ENCODE measurements around the gene GLIPR2. TPM values are rescaled to one million over a fixed set of nuclear protein-coding genes. Genes with fewer than 3 reads are reported as not detected.

Gene GLIPR2
- total and polyA plus RNA-seq, 2 experiments from 2014 or later = 5.1 to 5.7 TPM

DNA sequence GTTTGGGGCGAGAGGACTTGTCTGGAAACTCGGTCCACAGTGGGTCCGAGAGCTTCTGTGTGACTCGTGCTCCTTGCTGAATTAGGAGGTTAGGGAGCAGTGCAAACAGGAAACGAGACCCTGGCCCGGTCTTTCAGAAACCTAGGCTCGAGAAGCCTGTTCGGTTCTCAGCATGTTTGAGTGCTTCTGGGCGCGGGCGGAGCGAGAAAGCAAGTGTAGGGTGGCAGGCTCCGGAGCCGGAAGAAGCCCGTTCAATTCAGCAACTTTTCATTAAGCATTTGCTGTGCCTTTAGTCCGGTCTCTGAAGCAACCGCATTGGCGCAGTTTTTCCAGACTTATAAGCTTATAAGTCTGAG lies 54.7 kb downstream of the GLIPR2 start:
- TF ChIP-seq NANOG (IDR thresholded peaks at IDR 0.05; ENCODE audit: borderline replicate concordance) (no peak), EZH2 (IDR thresholded peaks at IDR 0.05; ENCODE audit: low read depth, unreplicated experiment) (no peak), CREB1 (CRISPR knock-in tag; IDR thresholded peaks at IDR 0.05; ENCODE audit: low read depth) (no peak), ZNF114 (CRISPR knock-in tag; IDR thresholded peaks at IDR 0.05) (no peak), ZNF331 (CRISPR knock-in tag; IDR thresholded peaks at IDR 0.05; ENCODE audit: low read depth) (no peak), JUNB (IDR thresholded peaks at IDR 0.05; ENCODE audit: unreplicated experiment) (no peak), EZH2phosphoT487 (IDR thresholded peaks at IDR 0.05; ENCODE audit: unreplicated experiment) (no peak)
- TF ChIP-seq, protein P1, sequence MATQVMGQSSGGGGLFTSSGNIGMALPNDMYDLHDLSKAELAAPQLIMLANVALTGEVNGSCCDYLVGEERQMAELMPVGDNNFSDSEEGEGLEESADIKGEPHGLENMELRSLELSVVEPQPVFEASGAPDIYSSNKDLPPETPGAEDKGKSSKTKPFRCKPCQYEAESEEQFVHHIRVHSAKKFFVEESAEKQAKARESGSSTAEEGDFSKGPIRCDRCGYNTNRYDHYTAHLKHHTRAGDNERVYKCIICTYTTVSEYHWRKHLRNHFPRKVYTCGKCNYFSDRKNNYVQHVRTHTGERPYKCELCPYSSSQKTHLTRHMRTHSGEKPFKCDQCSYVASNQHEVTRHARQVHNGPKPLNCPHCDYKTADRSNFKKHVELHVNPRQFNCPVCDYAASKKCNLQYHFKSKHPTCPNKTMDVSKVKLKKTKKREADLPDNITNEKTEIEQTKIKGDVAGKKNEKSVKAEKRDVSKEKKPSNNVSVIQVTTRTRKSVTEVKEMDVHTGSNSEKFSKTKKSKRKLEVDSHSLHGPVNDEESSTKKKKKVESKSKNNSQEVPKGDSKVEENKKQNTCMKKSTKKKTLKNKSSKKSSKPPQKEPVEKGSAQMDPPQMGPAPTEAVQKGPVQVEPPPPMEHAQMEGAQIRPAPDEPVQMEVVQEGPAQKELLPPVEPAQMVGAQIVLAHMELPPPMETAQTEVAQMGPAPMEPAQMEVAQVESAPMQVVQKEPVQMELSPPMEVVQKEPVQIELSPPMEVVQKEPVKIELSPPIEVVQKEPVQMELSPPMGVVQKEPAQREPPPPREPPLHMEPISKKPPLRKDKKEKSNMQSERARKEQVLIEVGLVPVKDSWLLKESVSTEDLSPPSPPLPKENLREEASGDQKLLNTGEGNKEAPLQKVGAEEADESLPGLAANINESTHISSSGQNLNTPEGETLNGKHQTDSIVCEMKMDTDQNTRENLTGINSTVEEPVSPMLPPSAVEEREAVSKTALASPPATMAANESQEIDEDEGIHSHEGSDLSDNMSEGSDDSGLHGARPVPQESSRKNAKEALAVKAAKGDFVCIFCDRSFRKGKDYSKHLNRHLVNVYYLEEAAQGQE (IDR thresholded peaks at IDR 0.05; ENCODE audit: unreplicated experiment) = no peak
- TF ChIP-seq, protein P2, sequence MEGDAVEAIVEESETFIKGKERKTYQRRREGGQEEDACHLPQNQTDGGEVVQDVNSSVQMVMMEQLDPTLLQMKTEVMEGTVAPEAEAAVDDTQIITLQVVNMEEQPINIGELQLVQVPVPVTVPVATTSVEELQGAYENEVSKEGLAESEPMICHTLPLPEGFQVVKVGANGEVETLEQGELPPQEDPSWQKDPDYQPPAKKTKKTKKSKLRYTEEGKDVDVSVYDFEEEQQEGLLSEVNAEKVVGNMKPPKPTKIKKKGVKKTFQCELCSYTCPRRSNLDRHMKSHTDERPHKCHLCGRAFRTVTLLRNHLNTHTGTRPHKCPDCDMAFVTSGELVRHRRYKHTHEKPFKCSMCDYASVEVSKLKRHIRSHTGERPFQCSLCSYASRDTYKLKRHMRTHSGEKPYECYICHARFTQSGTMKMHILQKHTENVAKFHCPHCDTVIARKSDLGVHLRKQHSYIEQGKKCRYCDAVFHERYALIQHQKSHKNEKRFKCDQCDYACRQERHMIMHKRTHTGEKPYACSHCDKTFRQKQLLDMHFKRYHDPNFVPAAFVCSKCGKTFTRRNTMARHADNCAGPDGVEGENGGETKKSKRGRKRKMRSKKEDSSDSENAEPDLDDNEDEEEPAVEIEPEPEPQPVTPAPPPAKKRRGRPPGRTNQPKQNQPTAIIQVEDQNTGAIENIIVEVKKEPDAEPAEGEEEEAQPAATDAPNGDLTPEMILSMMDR (conservative IDR thresholded peaks at IDR 0.05; ENCODE audit: low read depth in 2 of 2) = no peak
- TF ChIP-seq, protein P3, sequence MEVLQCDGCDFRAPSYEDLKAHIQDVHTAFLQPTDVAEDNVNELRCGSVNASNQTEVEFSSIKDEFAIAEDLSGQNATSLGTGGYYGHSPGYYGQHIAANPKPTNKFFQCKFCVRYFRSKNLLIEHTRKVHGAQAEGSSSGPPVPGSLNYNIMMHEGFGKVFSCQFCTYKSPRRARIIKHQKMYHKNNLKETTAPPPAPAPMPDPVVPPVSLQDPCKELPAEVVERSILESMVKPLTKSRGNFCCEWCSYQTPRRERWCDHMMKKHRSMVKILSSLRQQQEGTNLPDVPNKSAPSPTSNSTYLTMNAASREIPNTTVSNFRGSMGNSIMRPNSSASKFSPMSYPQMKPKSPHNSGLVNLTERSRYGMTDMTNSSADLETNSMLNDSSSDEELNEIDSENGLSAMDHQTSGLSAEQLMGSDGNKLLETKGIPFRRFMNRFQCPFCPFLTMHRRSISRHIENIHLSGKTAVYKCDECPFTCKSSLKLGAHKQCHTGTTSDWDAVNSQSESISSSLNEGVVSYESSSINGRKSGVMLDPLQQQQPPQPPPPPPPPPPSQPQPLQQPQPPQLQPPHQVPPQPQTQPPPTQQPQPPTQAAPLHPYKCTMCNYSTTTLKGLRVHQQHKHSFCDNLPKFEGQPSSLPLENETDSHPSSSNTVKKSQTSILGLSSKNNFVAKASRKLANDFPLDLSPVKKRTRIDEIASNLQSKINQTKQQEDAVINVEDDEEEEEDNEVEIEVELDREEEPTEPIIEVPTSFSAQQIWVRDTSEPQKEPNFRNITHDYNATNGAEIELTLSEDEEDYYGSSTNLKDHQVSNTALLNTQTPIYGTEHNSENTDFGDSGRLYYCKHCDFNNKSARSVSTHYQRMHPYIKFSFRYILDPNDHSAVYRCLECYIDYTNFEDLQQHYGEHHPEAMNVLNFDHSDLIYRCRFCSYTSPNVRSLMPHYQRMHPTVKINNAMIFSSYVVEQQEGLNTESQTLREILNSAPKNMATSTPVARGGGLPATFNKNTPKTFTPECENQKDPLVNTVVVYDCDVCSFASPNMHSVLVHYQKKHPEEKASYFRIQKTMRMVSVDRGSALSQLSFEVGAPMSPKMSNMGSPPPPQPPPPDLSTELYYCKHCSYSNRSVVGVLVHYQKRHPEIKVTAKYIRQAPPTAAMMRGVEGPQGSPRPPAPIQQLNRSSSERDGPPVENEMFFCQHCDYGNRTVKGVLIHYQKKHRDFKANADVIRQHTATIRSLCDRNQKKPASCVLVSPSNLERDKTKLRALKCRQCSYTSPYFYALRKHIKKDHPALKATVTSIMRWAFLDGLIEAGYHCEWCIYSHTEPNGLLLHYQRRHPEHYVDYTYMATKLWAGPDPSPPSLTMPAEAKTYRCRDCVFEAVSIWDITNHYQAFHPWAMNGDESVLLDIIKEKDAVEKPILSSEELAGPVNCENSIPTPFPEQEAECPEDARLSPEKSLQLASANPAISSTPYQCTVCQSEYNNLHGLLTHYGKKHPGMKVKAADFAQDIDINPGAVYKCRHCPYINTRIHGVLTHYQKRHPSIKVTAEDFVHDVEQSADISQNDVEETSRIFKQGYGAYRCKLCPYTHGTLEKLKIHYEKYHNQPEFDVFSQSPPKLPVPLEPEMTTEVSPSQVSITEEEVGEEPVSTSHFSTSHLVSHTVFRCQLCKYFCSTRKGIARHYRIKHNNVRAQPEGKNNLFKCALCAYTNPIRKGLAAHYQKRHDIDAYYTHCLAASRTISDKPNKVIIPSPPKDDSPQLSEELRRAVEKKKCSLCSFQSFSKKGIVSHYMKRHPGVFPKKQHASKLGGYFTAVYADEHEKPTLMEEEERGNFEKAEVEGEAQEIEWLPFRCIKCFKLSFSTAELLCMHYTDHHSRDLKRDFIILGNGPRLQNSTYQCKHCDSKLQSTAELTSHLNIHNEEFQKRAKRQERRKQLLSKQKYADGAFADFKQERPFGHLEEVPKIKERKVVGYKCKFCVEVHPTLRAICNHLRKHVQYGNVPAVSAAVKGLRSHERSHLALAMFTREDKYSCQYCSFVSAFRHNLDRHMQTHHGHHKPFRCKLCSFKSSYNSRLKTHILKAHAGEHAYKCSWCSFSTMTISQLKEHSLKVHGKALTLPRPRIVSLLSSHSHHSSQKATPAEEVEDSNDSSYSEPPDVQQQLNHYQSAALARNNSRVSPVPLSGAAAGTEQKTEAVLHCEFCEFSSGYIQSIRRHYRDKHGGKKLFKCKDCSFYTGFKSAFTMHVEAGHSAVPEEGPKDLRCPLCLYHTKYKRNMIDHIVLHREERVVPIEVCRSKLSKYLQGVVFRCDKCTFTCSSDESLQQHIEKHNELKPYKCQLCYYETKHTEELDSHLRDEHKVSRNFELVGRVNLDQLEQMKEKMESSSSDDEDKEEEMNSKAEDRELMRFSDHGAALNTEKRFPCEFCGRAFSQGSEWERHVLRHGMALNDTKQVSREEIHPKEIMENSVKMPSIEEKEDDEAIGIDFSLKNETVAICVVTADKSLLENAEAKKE (CRISPR knock-in tag; IDR thresholded peaks at IDR 0.05) = no peak
- TF ChIP-seq, protein P4, sequence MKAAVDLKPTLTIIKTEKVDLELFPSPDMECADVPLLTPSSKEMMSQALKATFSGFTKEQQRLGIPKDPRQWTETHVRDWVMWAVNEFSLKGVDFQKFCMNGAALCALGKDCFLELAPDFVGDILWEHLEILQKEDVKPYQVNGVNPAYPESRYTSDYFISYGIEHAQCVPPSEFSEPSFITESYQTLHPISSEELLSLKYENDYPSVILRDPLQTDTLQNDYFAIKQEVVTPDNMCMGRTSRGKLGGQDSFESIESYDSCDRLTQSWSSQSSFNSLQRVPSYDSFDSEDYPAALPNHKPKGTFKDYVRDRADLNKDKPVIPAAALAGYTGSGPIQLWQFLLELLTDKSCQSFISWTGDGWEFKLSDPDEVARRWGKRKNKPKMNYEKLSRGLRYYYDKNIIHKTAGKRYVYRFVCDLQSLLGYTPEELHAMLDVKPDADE (IDR thresholded peaks at IDR 0.05) = no peak
- H3K27ac Mint-ChIP-seq = peak overlapping the region; percentile 61
- Histone ChIP-seq H2AFZ (peak overlapping the region; percentile 6; the same call in 1 of the 2 replicates), H4K20me1 (replicated peaks; ENCODE audit: insufficient read depth) (peaks cover 25% of the 10 kb centered on the region), H3K4me1 (ENCODE audit: insufficient read depth) (peaks cover 23% of the 10 kb centered on the region), H3F3A (replicated peaks; ENCODE audit: low read depth) (no peaks in the 10 kb centered on the region), H3K4me3 (peak overlapping the region; percentile 98), H3K4me2 (peak overlapping the region; percentile 100), H3K79me2 (replicated peaks; ENCODE audit: insufficient read depth) (peaks cover 54% of the 10 kb centered on the region), H3K27me3 (ENCODE audit: insufficient read depth) (no peaks in the 10 kb centered on the region), H3K9me2 (ENCODE audit: insufficient read depth) (no peaks in the 10 kb centered on the region), H3K27ac (ENCODE audit: low read depth) (peak overlapping the region; percentile 43; the same call in 1 of the 2 replicates), H3K36me3 (ENCODE audit: insufficient read depth) (no peaks in the 10 kb centered on the region)
- peak overlapping the region; percentile 94 for H3K4me3 Mint-ChIP-seq
- ATAC-seq = peak; percentile 1
- no peaks in the 10 kb centered on the region; the same call in 2 of the 3 replicates for H3K9me3 Mint-ChIP-seq
- H3K4me1 Mint-ChIP-seq = peaks cover 31% of the 10 kb centered on the region
- peaks cover 19% of the 10 kb centered on the region for H3K36me3 Mint-ChIP-seq (ENCODE audit: low read depth)
- peak; percentile 54 for DNase-seq (ENCODE audit: low spot score)
- H3K27me3 Mint-ChIP-seq (ENCODE audit: insufficient read depth, low read depth, poor library complexity) = peaks cover 18% of the 10 kb centered on the region

All from GM23338 (cell line).